Activated CD4-positive, CD25-positive, alpha-beta regulatory T cell treated with anti-CD3 and anti-CD28 coated beads, Interleukin-2, amount 50 U/mL, for 72 hours (primary cell): ENCODE results near the gene AGA.

Experiments
- DNase-seq: peaks from one replicate; pipeline ENCODE4 v3.0.0; 2021

AGA gene

GRCh38 chr4:177446586-177446985 lies 4.3 kb upstream of the AGA start:
- no peak for DNase-seq

GRCh38 chr4:177444911-177445736 lies 2.9 kb upstream of the AGA start:
- DNase-seq: no peak

- no peak for DNase-seq
Observed at GRCh38 chr4:177441061-177441802, 1.0 kb downstream of the AGA start.

GRCh38 chr4:177436456-177436855 lies 5.8 kb downstream of the AGA start:
- no peak for DNase-seq

- DNase-seq: no peak
Observed at GRCh38 chr4:177434667-177435066, 7.6 kb downstream of the AGA start.

- no peak for DNase-seq
Observed at GRCh38 chr4:177427192-177427591, 15.0 kb downstream of the AGA start.

GRCh38 chr4:177419434-177419833 lies 22.8 kb downstream of the AGA start:
- no peak for DNase-seq

- no peak for DNase-seq
Observed at GRCh38 chr4:177413656-177414055, 28.6 kb downstream of the AGA start.

- no peak for DNase-seq
Observed at GRCh38 chr4:177413076-177413475, 29.2 kb downstream of the AGA start.

- no peak for DNase-seq
Observed at GRCh38 chr4:177411996-177412395, 30.2 kb downstream of the AGA start.

GRCh38 chr4:177410566-177410965 lies 31.7 kb downstream of the AGA start:
- no peak for DNase-seq

- DNase-seq: no peak
Observed at GRCh38 chr4:177408023-177408422, 34.2 kb downstream of the AGA start.

- DNase-seq: no peak
Observed at GRCh38 chr4:177405508-177405907, 36.7 kb downstream of the AGA start.

GRCh38 chr4:177404986-177405385 lies 37.3 kb downstream of the AGA start:
- no peak for DNase-seq

GRCh38 chr4:177404342-177404741 lies 37.9 kb downstream of the AGA start:
- DNase-seq: no peak

- DNase-seq: no peak
Observed at GRCh38 chr4:177403746-177404145, 38.5 kb downstream of the AGA start.

- DNase-seq: no peak
Observed at GRCh38 chr4:177401658-177402273, 40.5 kb downstream of the AGA start.

- no peak for DNase-seq
Observed at GRCh38 chr4:177400030-177400429, 42.2 kb downstream of the AGA start.

GRCh38 chr4:177396352-177396751 lies 45.9 kb downstream of the AGA start:
- no peak for DNase-seq

GRCh38 chr4:177393236-177393635 lies 49.0 kb downstream of the AGA start:
- no peak for DNase-seq

- DNase-seq: no peak
Observed at GRCh38 chr4:177391953-177392352, 50.3 kb downstream of the AGA start.

- no peak for DNase-seq
Observed at GRCh38 chr4:177391287-177391686, 51.0 kb downstream of the AGA start.

- no peak for DNase-seq
Observed at GRCh38 chr4:177386278-177386815, 55.9 kb downstream of the AGA start.
